Lower leg skin (tissue), 4 donors: ENCODE results near the gene TNNT2. TPM values are rescaled to one million over a fixed set of nuclear protein-coding genes. Genes with fewer than 3 reads are reported as not detected.

Source experiments
- DNase-seq, 2 donors: peaks; one replicate each; pipeline ENCODE4 v3.0.0-alpha.2; 2019; ENCODE audit warnings: low spot score in 2 of 2
- H3K4me3 ChIP-seq: fragments of 200-600 bp; sonication (generic); 2 replicates; pipeline ENCODE4 v1.5.1; 2017; ENCODE audit warnings: mild to moderate bottlenecking, low read depth; ENCODE audit not compliant: poor library complexity, severe bottlenecking
- CTCF ChIP-seq, 3 donors: fragments of 450-650 bp; IDR thresholded peaks; one replicate each; pipeline ENCODE4 v1.5.1; 2016; ENCODE audit warnings: antibody characterized with exemption in 3 of 3, mild to moderate bottlenecking in 3 of 3, moderate library complexity in 2 of 3
- POLR2A ChIP-seq, 2 donors: fragments of 450-650 bp; IDR thresholded peaks; one replicate each; pipeline ENCODE4 v1.6.1; 2016 to 2017; ENCODE audit warnings: antibody characterized with exemption in 2 of 2, mild to moderate bottlenecking in 1 of 2, moderate library complexity in 1 of 2
- WGBS, 2 donors: methylation state at CpG; one replicate each; pipeline ENCODE4 v1.1.5; 2018; 5-methylcytosine and 5-hydroxymethylcytosine counted together
- intact Hi-C: fragments of 100-400 bp; cut with DNase I; formaldehyde crosslinking; loops from one replicate; pipeline ENCODE4 v1.15.0; 2023; ENCODE audit warnings: low total_unique reads
- total RNA-seq, 4 donors: library from RNA; depleted of rRNA; stranded (reverse); fragments of >200 nt; gene quantifications; one replicate each; pipeline ENCODE4 v1.1.0, GENCODE V29; 2016

TNNT2 gene
- total RNA-seq, 4 donors from 2014 or later: 6.6 to 28.3 (median 20.5) TPM

- TF ChIP-seq CTCF (IDR thresholded peaks at IDR 0.05): no peak
- 94 to 96% methylated on average over 1 of the region's 1 CpG for WGBS, 2 donors
Measured at GRCh38 chr1:201341377-201341776, 36.1 kb downstream of the TNNT2 start.

GRCh38 chr1:201336711-201337450 lies 40.6 kb downstream of the TNNT2 start:
- WGBS, 2 donors: 92 to 93% methylated on average over 9 of the region's 9 CpGs
- DNase-seq: no peak

More at GRCh38 chr1:201341377-201341776, 36.1 kb downstream of the TNNT2 start:
- DNase-seq: no peak
- intact Hi-C loops: no loop called here
- no peak overlapping the region for H3K4me3 ChIP-seq

GRCh38 chr1:201335901-201336300 lies 41.6 kb downstream of the TNNT2 start:
- TF ChIP-seq CTCF (IDR thresholded peaks at IDR 0.05) (no peak), POLR2A (IDR thresholded peaks at IDR 0.05) (no peak)
- no peak for DNase-seq
- intact Hi-C loops: no loop called here
- WGBS, 2 donors: 66 to 71% methylated on average over 3 of the region's 3 CpGs
- no peak overlapping the region for H3K4me3 ChIP-seq

More at GRCh38 chr1:201336711-201337450, 40.6 kb downstream of the TNNT2 start:
- intact Hi-C loops: no loop called here
- TF ChIP-seq CTCF (IDR thresholded peaks at IDR 0.05): no peak
- no peak overlapping the region for H3K4me3 ChIP-seq

GRCh38 chr1:201335174-201335870 lies 42.2 kb downstream of the TNNT2 start:
- intact Hi-C loops: no loop called here
- no peak for DNase-seq
- WGBS, 2 donors: 48 to 52% methylated on average over 10 of the region's 10 CpGs
- no peak overlapping the region for H3K4me3 ChIP-seq
- no peak for TF ChIP-seq CTCF (IDR thresholded peaks at IDR 0.05)
- no peak for TF ChIP-seq POLR2A (IDR thresholded peaks at IDR 0.05)

- no peak overlapping the region for H3K4me3 ChIP-seq
- TF ChIP-seq CTCF (IDR thresholded peaks at IDR 0.05): no peak
- no peak for TF ChIP-seq POLR2A (IDR thresholded peaks at IDR 0.05)
- WGBS, 2 donors: 35 to 39% methylated on average over 11 of the region's 11 CpGs
- DNase-seq: no peak
- intact Hi-C loops: no loop called here
Measured at GRCh38 chr1:201334325-201335173, 42.9 kb downstream of the TNNT2 start.
